ENCODE data around the gene EGFR.

DNA sequence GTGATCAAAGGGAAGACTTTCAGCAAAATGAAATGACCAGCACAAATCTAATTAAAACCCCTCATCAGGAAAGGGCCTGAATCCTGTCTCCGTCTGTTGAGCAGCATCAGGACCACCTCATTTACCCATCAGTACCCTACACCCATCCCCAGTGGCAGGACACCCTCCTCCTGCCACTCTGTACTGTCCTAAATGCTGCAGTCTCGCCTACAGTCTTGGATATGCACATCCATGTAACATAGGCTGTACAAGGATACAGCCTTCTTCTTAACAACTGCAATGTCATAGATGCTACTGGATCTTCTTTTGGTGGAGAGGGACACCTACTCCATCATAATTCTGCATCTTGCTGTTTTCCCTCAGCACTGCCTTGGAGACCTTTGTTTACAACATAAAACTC, 206.0 kb downstream of the EGFR start:
- TF ChIP-seq, protein P1, sequence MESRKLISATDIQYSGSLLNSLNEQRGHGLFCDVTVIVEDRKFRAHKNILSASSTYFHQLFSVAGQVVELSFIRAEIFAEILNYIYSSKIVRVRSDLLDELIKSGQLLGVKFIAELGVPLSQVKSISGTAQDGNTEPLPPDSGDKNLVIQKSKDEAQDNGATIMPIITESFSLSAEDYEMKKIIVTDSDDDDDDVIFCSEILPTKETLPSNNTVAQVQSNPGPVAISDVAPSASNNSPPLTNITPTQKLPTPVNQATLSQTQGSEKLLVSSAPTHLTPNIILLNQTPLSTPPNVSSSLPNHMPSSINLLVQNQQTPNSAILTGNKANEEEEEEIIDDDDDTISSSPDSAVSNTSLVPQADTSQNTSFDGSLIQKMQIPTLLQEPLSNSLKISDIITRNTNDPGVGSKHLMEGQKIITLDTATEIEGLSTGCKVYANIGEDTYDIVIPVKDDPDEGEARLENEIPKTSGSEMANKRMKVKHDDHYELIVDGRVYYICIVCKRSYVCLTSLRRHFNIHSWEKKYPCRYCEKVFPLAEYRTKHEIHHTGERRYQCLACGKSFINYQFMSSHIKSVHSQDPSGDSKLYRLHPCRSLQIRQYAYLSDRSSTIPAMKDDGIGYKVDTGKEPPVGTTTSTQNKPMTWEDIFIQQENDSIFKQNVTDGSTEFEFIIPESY (IDR thresholded peaks at IDR 0.05; ENCODE audit: borderline replicate concordance, low read depth), result no peak
- TF ChIP-seq GABPA (IDR thresholded peaks at IDR 0.05; ENCODE audit: low read depth), result no peak
- TF ChIP-seq, protein P2, sequence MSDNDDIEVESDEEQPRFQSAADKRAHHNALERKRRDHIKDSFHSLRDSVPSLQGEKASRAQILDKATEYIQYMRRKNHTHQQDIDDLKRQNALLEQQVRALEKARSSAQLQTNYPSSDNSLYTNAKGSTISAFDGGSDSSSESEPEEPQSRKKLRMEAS (IDR thresholded peaks at IDR 0.05; ENCODE audit: low read depth), result no peak
- no peak for TF ChIP-seq TAF1 (IDR thresholded peaks at IDR 0.05; ENCODE audit: borderline replicate concordance, low read depth, low read length)
- no peak for TF ChIP-seq POLR2AphosphoS5 (IDR thresholded peaks at IDR 0.05; ENCODE audit: low read depth, low read length)

Measured in SK-N-SH (cell line).